Stimulated activated CD4-positive, alpha-beta T cell treated with anti-CD3 and anti-CD28 coated beads, Interleukin-2, amount 100 ng/mL, for 48 hours (primary cell): ENCODE measurements around the gene ABCF2.

ENCODE experiments used
- DNase-seq, 2 donors: peaks; one replicate each; pipeline ENCODE4 v3.0.0-alpha.2; 2020

The ABCF2 gene

DNA sequence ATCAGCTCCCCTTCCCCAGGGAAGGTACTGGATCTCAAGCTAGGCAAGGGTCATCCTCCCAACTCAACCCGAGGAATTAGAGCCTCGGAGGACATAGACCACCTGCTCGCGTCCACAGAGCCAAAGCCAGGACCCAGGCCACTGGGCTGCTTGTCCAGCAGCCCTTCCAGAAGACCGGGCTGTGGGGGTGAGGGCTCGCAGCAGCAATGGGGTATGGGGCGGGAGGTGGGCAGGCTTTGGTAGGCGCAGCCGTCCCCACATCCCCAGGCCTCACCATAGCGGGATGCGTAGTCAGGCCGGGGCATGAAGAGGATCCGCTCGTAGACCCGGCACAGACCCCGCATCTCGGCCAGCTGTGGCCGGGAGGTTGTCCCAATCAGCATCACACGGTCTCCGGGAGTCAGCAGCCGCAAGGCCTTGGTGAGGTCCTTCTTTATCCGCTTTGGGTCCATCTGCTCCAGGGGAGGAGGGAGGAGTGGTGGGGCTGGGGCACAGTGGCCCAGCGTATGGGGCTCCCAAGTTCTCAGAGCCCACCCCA lies 34.9 kb downstream of the ABCF2 start:
- no peak for DNase-seq

DNA sequence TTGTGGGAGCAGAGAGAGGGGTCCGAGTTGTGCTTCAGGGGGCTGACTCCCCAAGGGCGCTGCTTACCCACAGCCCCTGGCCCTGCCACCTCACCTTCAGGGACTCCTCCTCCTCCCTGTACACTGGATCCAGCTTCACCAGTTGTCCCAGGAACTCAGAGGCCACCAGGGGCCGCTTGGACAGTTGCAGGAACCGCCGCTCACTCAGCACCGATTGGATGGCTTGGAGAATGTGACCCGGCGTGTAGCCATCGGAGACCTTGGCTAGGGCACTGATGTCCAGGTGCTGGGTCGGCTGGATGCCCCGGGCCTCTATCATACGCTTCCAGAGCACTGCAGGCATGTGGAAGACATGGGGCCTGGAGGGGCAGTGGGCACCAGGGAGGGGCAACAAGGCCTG lies 35.5 kb downstream of the ABCF2 start:
- DNase-seq, result no peak

DNA sequence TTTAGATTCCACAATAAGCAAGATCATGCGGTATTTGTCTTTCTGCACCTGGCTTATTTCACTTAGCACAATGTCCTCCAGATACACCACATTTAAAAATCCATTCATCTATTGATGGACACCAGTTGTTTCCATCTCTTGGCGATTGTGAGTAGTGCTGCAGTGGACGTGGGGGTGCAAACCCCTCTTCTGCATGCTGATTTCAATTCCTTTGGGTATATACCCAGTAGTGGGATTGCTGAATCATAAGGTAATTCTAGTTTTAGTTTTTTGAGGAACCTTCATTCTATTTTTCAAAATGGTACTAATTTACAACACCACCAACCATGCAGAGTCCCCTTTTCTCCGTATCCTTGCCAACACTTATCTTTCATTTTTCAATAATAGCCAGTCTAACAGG lies 38.0 kb downstream of the ABCF2 start:
- DNase-seq, result no peak

DNA sequence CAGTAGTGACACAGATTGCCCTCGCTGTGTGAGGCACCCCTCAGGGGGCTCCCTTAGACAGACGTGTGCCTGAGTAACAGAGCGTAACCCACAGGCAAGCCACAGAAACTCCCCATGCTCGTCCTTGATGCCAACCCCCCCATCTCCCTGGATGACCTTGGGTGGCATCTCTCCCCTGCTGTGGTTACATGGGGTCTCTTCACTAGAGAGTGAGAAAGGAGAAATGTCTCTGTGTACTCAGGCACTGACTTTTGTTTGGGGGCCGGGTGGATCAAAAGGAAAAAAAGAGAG lies 38.8 kb downstream of the ABCF2 start:
- no peak for DNase-seq

DNA sequence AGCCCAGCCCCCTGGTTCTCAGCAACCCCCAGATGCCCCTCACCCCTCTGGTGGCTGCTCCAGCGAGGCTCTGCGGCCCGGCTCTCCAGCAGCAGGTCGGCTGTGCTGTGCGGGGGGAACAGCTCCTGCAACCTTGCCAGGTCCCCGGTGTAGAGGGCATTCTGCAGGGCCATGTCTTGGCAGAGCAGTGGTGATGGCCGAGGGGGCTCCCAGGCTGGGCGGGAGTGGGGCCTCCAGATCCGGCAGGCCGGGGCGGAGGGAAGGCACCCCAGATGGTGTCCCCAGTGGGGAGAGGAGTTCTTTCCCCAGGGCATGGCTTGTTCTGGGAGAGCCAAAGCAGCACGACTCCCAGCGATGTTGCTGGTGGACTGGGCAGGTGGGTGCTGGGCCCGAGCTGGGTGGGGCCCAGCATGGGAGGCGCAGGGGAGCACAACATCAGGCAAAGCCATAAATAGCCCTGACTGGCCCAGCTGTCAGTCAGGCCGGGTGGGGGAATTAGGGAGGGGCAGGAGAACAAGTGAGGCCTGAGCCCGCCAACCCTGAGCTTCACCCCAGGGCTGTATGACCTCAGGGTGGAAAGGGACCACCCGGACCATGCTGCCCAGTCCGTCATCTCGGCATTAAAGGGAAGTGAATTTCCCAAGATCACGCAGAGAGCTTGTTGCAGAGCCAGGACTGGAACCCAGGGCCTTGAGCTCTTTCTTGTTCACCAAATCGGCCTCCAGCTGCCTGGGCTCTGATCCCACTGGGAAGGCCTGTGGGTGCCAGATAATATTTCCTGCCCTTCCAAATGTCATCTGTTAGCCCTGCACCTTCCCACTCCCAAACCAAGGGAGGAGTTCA lies 39.4 kb downstream of the ABCF2 start:
- DNase-seq, result no peak

DNA sequence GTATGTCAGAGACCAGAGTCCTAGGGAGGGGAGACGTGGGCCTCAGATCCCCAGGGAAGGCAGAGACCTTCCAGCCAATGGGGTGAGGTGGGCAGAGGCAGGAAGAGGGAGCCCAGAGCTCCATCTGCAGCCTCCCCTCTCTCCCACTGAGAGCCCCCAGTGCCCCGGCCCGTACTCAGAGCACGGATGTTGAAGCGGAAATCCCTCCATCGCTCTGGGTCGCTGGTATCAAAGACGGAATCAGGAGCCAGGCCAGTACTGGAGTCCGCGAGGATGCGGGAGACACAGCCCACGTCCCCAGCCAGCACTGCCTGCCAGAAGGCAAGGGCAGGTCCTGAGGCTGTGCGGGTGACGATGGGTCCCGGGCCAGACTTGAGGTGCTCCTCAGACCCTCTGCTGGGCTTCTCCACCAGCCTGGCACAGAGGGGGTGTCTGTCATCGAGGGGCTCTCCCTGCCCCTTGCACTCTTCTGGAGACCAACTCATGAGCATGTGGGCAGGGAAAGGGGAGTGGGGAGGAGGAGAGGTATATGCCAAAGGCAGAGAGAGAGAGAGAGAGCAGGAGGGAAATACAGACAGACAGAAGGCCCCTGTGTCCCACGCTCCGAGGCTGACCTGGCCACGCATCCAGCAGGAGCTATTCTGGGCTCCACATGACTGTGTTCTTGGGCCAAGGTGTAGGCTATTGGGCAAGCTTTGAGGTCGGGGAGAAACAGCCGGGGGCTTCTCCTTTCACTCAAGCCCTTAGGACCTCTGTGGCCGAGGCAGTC lies 40.2 kb downstream of the ABCF2 start, which contains the start of gene ASB10:
ASB10 (minus strand) TSS at position 611 of the 769 bp plus-strand sequence; CDS start at position 491, 120 bp downstream.
- no peak for DNase-seq

DNA sequence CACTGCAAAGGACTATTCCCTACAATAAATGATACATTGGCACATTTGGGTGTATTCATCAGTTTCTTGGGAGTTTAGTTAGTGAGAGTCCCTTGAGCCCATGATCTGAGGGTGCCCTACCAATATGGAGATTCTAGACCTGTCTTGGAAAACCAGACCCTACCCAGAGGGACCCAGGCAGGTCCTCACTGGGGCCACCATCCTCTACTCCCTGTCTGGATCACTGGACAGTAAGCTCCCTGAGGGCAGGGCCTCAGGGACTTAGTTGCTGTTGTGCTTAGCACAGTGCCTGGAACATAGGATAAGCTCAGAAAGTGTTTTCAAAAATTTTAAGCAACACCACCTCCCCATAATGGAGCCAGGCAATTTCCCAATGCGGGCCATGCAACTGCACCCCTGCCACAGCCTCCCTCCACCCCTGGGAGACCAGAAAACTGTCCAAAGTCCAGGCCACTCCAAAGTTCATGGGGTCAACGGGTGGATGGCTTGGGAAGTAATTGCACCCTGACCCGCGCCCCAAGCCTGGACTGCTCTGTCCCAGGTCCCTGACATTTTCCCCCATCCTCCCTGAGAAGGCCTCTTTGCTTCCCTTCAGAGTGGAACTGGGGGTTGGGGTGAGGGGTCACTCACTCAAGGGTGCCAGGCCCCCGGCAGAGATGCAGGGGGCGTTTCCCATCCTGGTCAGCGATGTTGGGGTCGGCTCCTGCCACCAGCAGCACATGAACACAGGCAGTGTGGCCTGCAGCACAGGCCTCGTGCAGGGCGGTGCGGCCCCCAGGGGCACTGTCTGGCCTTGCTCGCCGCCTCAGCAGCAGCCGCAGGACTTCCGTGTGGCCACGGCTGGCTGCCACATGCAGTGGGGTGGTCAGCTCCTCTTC lies 41.0 kb downstream of the ABCF2 start:
- no peak for DNase-seq

DNA sequence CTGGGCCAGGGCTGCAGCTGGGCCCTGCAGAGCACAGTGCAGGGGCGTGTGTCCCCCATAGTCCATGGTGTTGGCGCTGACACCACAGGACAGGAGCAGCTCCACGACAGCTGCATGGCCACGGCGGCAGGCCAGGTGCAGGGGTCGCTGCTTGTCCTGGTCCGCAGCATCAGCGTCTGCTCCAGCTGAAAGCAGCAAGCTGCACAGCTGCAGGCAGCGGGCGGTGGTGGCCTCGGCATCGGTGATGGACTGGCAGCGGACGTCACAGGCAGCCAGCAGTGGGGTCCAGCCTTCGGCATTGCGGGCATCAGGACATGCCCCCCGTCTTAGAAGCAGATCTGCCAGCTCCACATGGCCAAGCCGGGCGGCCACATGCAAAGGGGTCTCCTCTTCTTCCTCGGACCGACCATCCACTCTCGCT lies 46.0 kb downstream of the ABCF2 start:
- no peak for DNase-seq

DNA sequence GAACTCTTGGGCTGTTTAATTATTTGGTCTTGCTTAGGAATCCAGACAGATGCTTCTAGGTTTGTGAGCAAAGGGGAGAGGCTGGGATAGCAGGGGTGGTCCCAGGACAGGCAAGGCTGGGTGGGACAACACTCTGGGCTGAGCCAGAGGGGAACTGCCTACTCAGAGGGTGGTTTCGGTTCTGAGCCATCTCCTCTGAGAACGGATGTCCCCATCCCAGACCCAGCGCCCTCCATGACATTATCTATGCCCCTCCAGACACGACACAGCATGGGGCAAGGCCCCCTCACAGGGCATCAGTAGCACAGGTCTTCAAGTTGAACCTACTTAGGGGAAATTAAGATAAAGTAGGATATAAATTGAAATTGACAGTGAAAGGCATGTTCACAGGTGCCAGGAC lies 47.1 kb downstream of the ABCF2 start:
- DNase-seq, result no peak

DNA sequence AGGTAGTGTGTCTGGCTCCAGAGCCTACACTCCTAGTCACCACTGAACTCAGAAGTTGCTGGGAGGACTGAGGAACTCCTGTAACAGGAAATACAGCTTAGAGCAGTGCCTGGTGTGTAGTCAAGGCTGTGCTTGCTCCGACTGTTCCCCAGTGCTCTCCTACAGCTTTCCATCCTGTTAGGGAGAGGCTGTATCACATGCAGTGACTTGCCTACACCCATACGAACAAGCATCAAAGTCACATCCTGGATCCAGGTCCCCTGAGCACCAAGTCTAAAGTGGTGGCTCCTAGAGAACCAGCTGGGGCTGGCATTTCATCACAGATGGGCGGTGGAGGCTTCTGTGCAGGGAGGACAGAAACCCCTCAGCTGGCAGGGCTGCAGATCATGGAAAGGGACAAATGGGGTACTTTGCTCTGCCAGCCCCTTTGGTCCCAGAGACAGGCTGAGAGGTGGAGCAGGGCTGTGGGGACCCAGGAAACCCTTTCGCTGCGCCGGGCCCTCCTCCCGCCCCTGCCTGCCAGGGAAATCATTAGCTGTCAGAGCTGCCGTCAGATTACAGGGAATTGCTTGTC lies 47.6 kb downstream of the ABCF2 start:
- no peak for DNase-seq

DNA sequence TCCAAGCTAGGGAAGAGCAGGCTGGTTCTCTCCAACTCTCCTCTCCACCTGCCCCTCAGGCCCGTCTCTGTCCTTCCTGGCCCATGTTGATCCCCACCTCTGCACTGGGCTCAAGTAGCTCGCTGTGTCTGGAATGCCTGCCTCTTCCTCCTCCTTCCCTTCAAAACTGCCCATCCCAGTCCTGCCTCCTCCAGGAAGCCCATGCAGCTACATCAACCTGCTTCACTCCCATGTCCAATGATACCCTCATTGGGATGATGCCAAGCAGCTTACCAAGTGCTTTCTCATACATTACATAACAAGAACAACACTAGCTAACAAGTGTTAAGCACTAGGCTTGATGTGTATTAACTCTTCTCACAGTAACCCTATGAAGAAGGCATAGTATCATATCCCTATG lies 48.2 kb downstream of the ABCF2 start:
- no peak for DNase-seq

DNA sequence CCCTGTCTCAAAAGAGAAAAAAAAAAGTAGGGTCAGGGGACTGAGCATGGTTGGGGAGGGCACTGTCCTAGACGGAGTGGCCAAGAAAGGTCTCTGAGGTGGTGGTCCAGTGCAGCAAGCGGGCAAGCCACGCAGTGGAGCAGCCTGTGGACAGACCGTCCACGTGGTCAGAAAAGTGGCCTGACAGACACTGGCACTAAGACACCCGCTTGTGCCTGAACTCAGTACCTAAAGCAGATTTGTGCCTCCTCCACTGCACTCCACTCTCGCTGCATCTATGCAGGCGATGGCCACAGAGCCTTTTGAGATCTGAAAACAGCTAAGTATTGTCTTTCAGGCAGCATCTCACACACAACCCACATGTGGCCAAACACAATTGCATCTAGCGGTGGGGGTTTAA lies 48.8 kb downstream of the ABCF2 start:
- DNase-seq, result no peak

DNA sequence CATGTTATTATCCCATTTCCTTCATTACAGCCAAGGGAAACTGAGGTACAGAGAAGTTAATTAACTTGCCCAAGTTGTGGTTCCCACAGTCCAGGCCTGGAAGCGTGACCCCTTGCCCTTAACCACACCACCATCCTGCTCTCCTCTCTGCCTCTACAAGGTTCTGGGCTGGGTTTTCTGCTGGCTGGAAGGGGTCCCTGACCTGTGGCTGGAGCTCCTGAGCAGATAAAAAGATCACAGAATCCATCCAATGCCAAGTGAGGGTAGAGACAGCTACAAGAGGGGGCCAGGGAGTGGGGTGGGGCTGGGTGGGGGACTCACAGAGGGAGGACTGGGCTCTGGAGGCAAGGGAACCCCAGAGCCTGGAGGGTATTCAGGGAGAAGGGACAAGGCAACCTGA lies 49.7 kb downstream of the ABCF2 start:
- DNase-seq, result no peak

DNA sequence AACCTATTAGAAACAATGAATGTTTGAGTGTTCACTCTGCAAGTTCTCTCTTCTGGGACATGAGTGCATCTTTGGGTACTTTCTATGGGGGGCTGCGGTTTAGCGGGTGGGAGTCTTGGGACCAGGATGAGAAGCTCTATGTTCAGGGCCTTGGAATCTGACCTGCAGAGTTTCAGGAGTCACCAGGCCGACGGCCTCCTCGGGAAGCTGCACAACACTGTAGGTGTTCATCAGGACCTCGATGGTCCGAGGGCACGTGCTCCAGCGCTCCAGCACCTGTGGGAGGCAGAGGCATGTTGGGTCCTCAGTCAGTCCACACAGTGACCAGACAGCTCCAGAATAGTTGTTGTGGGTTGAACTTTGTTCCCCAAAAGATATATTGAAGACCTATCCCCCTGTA lies 50.6 kb downstream of the ABCF2 start:
- DNase-seq, result no peak

DNA sequence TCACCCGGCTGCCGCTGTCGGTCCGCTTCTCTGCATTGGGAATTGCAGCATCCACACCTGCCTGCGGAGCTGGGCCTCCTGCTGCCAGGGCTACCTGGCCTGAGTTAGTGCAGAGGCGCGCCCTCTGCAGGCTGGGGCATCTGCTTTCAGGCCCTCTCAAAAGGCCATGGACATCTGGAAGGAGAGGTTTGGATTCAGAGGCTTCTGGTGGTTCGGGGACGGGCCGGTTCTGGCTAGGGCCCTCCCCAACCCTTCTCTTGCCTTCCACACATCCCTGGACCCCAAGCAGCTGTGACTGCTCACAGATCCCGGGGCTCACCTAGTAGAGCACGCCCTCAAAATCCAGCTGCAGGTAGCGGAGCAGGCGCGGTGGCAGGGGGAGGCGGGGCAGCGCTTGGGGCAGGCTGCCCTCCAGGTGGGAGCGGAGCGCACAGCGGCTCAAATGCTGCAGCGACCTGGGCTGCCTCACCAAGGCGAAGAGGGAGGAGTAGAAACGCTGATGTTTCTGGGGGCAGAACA lies 51.2 kb downstream of the ABCF2 start:
- DNase-seq, result no peak

DNA sequence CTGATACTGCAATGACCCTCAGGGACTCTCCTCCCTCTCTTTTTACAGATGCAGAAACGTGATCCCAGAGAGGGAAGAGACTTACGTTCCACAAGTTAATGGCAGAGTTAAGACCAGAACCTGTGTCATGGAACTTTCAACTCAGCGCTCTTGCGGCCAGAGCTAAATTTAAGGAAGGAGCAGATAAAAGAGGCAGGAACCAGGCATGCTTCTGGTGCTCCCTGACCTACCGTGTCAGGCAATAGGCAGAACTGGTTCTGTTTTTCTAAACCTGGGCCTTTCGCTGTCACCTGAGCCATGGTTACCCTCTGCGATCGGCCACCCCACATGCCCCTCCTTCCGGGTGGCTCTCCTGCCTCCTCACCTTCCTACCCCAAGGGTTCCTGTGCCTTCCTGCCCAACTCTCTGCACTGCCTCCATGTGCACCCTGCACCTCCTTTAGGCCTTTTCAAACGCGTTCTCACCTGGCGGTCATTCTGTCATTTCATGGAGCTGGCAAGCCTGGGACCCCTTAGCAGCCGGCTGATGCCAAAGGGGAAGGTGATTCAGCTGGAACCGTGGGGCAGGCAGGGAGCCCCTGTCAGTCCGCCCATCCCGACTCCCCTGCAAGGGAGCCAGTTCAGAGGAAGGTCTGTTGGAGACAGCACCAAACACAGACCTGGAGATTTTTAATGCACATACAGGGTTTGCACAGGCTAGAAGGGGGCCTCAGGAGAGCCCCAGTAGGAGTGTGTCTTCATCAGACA lies 51.8 kb downstream of the ABCF2 start:
- DNase-seq, result no peak

DNA sequence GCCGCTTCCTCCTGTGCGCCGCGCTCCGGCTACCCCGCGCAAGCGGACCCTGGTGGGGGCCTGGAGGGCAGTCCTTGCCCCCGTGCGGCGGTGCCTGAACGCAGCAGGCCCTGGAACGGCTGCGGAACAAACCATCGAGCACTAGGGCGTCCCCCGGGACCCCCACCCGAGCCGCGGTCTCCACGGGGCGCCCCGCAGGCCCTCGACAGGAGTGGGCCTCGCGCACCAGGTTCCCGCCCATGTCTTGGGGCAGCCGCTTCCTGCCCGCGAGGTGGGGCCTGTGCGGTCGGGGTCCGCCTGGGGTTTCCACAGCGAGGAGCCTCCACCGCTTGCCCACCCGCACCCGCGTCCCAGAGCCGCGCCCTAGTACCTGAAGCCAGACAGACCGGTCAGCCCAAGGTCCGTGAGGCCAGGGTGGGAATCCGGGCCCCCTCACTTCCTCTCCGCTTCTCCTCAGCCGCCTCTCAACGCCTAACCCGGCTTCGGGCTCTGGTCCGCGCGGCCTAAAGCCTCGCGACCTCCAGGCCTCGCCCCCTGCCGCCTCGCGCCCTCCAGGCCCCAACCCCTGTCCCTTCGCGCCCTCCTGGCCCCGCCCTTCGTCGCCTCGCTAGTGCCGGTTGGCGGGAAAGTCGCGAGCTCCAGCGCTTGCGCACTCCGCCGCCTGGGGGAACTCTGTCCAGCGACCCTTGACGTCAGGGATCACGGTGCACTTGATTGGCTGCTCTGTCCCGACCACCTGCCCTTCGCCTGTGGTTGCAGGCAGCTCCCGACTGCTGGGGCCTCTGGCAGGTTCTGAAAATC lies 52.6 kb downstream of the ABCF2 start:
- peak in 1 of 2 donors; percentile 22 for DNase-seq

DNA sequence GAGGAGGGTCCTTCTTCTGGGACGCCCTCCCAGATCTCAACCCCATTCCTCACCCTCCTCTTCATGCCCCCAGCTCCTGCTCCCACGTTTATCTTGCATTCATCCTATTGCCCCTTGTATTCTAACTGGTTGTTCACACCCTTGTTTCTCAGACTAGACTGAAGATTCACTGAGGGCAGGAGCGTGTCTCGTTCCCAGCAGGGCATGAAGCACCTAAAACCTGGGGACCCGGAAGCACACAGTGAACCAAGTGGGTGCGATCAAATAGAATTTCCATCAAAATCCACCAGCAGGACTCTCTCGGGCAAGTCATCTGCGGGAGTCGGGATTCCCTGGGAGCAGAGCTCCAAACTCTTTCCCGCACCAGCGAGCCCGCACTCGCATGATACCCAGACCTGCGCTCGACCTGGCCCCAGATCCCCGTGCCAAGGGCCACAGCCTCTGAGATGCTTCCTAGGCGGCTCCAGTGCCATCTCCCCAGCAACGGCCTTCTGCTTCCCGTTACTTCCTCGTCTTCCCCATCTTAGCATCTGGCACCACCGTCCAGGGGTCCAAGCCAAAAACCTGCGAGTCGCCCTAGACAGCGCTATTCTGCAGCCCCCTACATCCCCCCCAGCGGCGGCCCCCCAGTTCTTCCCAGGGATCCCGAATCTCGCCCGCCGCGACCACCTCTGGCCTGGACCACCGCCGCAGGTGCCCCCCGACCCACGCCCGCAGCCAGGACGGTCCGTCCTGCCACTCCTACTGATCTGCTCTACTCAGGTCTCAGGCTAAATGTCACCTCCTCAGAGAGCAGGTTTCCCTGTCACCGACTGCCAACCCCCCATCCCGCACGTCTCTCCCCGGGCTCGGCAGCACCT lies 53.4 kb downstream of the ABCF2 start:
- DNase-seq, result no peak

DNA sequence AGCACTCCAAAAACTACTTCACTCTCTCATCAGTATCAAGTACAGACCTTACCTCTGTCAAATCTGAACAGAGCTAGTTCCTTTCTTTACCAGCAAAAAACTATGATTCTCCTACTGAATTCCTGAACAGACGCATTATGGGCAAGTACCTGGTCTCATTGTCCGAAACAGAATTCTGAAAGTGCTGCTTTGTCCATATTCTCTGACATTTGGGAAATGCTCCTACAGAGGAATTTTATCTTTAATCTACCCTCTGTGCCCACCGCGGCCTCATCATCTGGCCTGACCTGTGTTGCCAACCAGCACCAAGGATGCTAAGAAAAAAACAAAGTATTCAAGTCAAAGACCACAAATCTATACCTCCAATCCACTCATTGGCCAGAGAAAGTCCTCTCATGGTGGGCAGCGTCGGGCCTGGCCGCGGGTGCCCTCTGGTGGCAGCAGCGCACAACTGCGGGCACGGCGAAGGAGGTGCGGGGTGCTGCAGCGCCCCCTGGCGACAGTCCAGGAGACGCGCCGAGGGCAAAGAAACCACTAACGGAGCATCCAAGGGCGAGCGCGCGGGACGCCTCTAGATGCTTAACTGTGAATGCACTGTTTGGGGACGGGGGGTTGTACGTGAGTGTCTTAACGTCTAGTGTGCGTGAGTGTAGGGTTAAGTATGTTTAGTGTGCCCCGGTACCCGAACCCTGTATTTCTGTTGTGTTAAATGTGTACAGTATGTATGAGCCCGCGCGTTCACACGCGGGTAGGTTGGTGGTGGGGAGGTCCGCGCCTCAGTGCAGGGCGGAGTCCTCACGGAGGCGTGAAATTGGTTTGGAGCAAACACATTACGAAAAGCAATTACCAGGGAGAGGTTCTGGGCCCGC lies 54.5 kb downstream of the ABCF2 start:
- DNase-seq, result peak; percentile 80 to 86
